HepG2 (cell line): Measurements from ENCODE around the gene RECQL5. TPM values are rescaled to one million over a fixed set of nuclear protein-coding genes. Genes with fewer than 3 reads are reported as not detected.

Experiments used
- AGO2 ChIP-seq: fragments of 200-400 bp; formaldehyde crosslinking; optimal IDR thresholded peaks from 2 replicates; pipeline ENCODE3; 2017; ENCODE audit warnings: mild to moderate bottlenecking, low read depth, low read length, moderate library complexity
- ATRX ChIP-seq: sonication (generic); formaldehyde crosslinking; IDR thresholded peaks from 2 replicates; pipeline ENCODE4 v1.4.0; 2020; ENCODE audit warnings: missing genetic modification reagents, borderline replicate concordance
- GLI4 ChIP-seq: sonication (generic); formaldehyde crosslinking; IDR thresholded peaks from 2 replicates; pipeline ENCODE4 v1.5.1; 2020; ENCODE audit warnings: missing genetic modification reagents, mild to moderate bottlenecking, moderate library complexity, borderline replicate concordance
- HES4 ChIP-seq: sonication (generic); formaldehyde crosslinking; IDR thresholded peaks from 2 replicates; pipeline ENCODE4 v1.9.0; 2021; ENCODE audit warnings: mild to moderate bottlenecking, missing genetic modification reagents, borderline replicate concordance
- IRF9 ChIP-seq: sonication (generic); formaldehyde crosslinking; IDR thresholded peaks from 2 replicates; pipeline ENCODE4 v1.8.0; 2022; ENCODE audit warnings: missing genetic modification reagents, mild to moderate bottlenecking, borderline replicate concordance
- MTA1 ChIP-seq: sonication (generic); formaldehyde crosslinking; IDR thresholded peaks from 2 replicates; pipeline ENCODE4 v1.4.0; 2020; ENCODE audit warnings: missing genetic modification reagents, mild to moderate bottlenecking, borderline replicate concordance
- MYC ChIP-seq: sonication (generic); formaldehyde crosslinking; IDR thresholded peaks from 2 replicates; pipeline ENCODE4 v1.9.0; 2021; ENCODE audit warnings: missing genetic modification reagents, borderline replicate concordance
- PITX1 ChIP-seq: sonication (generic); formaldehyde crosslinking; IDR thresholded peaks from 2 replicates; pipeline ENCODE4 v1.5.1; 2020; ENCODE audit warnings: mild to moderate bottlenecking, missing genetic modification reagents
- RBM39 ChIP-seq: fragments of 200-400 bp; formaldehyde crosslinking; IDR thresholded peaks from one replicate; pipeline ENCODE4 v1.6.1; 2018; ENCODE audit warnings: antibody characterized with exemption, mild to moderate bottlenecking, low read depth, low read length; ENCODE audit not compliant: poor library complexity, severe bottlenecking
- TBX3 ChIP-seq: fragments of 450-650 bp; IDR thresholded peaks from 2 replicates; pipeline ENCODE4 v1.6.1; 2017; ENCODE audit warnings: antibody characterized with exemption, mild to moderate bottlenecking, inconsistent platforms, borderline replicate concordance
- TCF12 ChIP-seq, 2 experiments: fragments of 450-650 bp in 1 of 2; sonication (generic) in 1 of 2; formaldehyde crosslinking in 1 of 2; IDR thresholded peaks; 2 replicates each; pipeline versions ENCODE4 v1.6.1 to v1.8.0; 2017 to 2022; ENCODE audit warnings: antibody characterized with exemption in 1 of 2, mild to moderate bottlenecking in 1 of 2, missing genetic modification reagents in 1 of 2, moderate library complexity in 1 of 2
- YY1 ChIP-seq: IDR thresholded peaks from 2 replicates; pipeline ENCODE4 v1.6.1; 2011; ENCODE audit warnings: low read length, low read depth, moderate library complexity, mild to moderate bottlenecking; ENCODE audit not compliant: insufficient read depth, insufficient replicate concordance
- ZBTB38 ChIP-seq: sonication (generic); formaldehyde crosslinking; IDR thresholded peaks from 2 replicates; pipeline ENCODE4 v1.5.1; 2020; ENCODE audit warnings: mild to moderate bottlenecking, missing genetic modification reagents
- ZNF121 ChIP-seq: sonication (generic); formaldehyde crosslinking; IDR thresholded peaks from 2 replicates; pipeline ENCODE4 v1.5.0; 2020; ENCODE audit warnings: mild to moderate bottlenecking, missing genetic modification reagents
- ZNF546 ChIP-seq: sonication (generic); formaldehyde crosslinking; conservative IDR thresholded peaks from 2 replicates; pipeline ENCODE4 v1.8.1; 2023; ENCODE audit warnings: mild to moderate bottlenecking, missing genetic modification reagents
- ZNF572 ChIP-seq: sonication (generic); formaldehyde crosslinking; IDR thresholded peaks from 2 replicates; pipeline ENCODE4 v1.5.1; 2020; ENCODE audit warnings: mild to moderate bottlenecking, missing genetic modification reagents
- ZNF607 ChIP-seq: sonication (generic); formaldehyde crosslinking; IDR thresholded peaks from 2 replicates; pipeline ENCODE4 v1.5.1; 2020; ENCODE audit warnings: missing genetic modification reagents, mild to moderate bottlenecking, borderline replicate concordance
- ZNF616 ChIP-seq: sonication (generic); formaldehyde crosslinking; IDR thresholded peaks from 2 replicates; pipeline ENCODE4 v1.5.0; 2020; ENCODE audit warnings: low read depth, mild to moderate bottlenecking, missing genetic modification reagents
- ZNF703 ChIP-seq: sonication (generic); formaldehyde crosslinking; IDR thresholded peaks from 2 replicates; pipeline ENCODE4 v1.5.1; 2020; ENCODE audit warnings: missing genetic modification reagents, mild to moderate bottlenecking, moderate library complexity, borderline replicate concordance
- ZNF83 ChIP-seq: sonication (generic); formaldehyde crosslinking; IDR thresholded peaks from 2 replicates; pipeline ENCODE4 v1.4.0; 2020; ENCODE audit warnings: missing genetic modification reagents, mild to moderate bottlenecking, borderline replicate concordance
- polyA plus RNA-seq, 8 experiments: library from polyadenylated mRNA; depleted of rRNA in 3 of 8; stranded (reverse) in 7 of 8; unstranded in 1 of 8; fragments of >200 nt; fragmentation: Illumina TruSeq in 4 of 8; extraction: Trizol in 4 of 8; gene quantifications; 2 replicates each; pipeline versions ENCODE4 v1.2.1 to v1.2.3, GENCODE V29; 2011 to 2016; ENCODE audit warnings: low read depth in 4 of 8, missing spikeins in 1 of 8, mixed read lengths in 1 of 8; ENCODE audit not compliant: insufficient read depth in 1 of 8
- total RNA-seq, 5 experiments: library from RNA; depleted of rRNA; stranded (reverse); fragments of >200 nt; fragmentation: Illumina TruSeq; extraction: Trizol; gene quantifications; 2 replicates each; pipeline ENCODE4 v1.2.3, GENCODE V29; 2016; ENCODE audit warnings: low read depth in 1 of 5

Gene RECQL5
- total and polyA plus RNA-seq, 2 of the 13 experiments (the other 11 are each of a cell fraction or from before 2014, with no cell fraction given), result 27.7 to 32.0 TPM

- TF ChIP-seq YY1 (no peak), ATRX (CRISPR knock-in tag) (no peak), ZNF83 (CRISPR knock-in tag) (no peak), ZNF607 (CRISPR knock-in tag) (0 out of 2 replicates have a peak, but pooled peaks have one; percentile 16), MYC (CRISPR knock-in tag) (no peak), ZNF703 (peak; percentile 48; the same call in 1 of the 2 replicates), TBX3 (no peak), ZNF546 (no peak), PITX1 (0 out of 2 replicates have a peak, but pooled peaks have one; percentile 28), IRF9 (CRISPR knock-in tag) (no peak), TCF12 (IDR thresholded peaks at IDR 0.05) (no peak), TCF12 (CRISPR knock-in tag; IDR thresholded peaks at IDR 0.05) (0 out of 2 replicates have a peak, but pooled peaks have one; percentile 55), ZBTB38 (CRISPR knock-in tag) (peak; percentile 93), GLI4 (CRISPR knock-in tag) (0 out of 2 replicates have a peak, but pooled peaks have one; percentile 9), AGO2 (peak; percentile 28), HES4 (0 out of 2 replicates have a peak, but pooled peaks have one; percentile 56), RBM39 (peak; percentile 28), ZNF121 (CRISPR knock-in tag) (no peak), ZNF572 (CRISPR knock-in tag) (peak; percentile 22; the same call in 1 of the 2 replicates), MTA1 (CRISPR knock-in tag) (no peak), ZNF616 (CRISPR knock-in tag) (0 out of 2 replicates have a peak, but pooled peaks have one; percentile 17)
These were observed 78.3 kb downstream of the RECQL5 start (continued) for GRCh38 chr17:75588596-75589011.
